HepG2 (cell line): Measurements from ENCODE around the gene HDGF.

ENCODE experiments used
- ASH2L ChIP-seq: fragments of 300-600, 200-600 bp; sonication (generic); IDR thresholded peaks from 2 replicates; pipeline ENCODE4 v1.7.0; 2017; ENCODE audit warnings: low read depth, mild to moderate bottlenecking, moderate library complexity, mixed read lengths, low read length; ENCODE audit not compliant: insufficient read length
- GABPB1 ChIP-seq: IDR thresholded peaks from 2 replicates; pipeline ENCODE4 v1.6.1; 2016; ENCODE audit warnings: mild to moderate bottlenecking, missing genetic modification reagents, moderate library complexity, missing compliant biosample characterization
- KLF13 ChIP-seq: sonication (generic); formaldehyde crosslinking; IDR thresholded peaks from 2 replicates; pipeline ENCODE4 v1.4.0; 2020; ENCODE audit warnings: mild to moderate bottlenecking, missing genetic modification reagents
- MAF1 ChIP-seq: sonication (generic); formaldehyde crosslinking; IDR thresholded peaks from 2 replicates; pipeline ENCODE4 v1.5.0; 2020; ENCODE audit warnings: missing genetic modification reagents, borderline replicate concordance
- PCBP1 ChIP-seq: fragments of 200-400 bp; formaldehyde crosslinking; IDR thresholded peaks from 2 replicates; pipeline ENCODE4 v1.6.1; 2017; ENCODE audit warnings: mild to moderate bottlenecking, low read depth, low read length, borderline replicate concordance
- SMAD3 ChIP-seq: sonication (generic); formaldehyde crosslinking; IDR thresholded peaks from 2 replicates; pipeline ENCODE4 v1.4.0; 2020; ENCODE audit warnings: missing genetic modification reagents
- SMC3 ChIP-seq: IDR thresholded peaks from 2 replicates; pipeline ENCODE4 v1.6.1; 2011; ENCODE audit warnings: low read length, improper control_type of control experiment
- SP1 ChIP-seq, 2 experiments: fragments of 450-650 bp in 1 of 2; sonication (generic) in 1 of 2; formaldehyde crosslinking in 1 of 2; IDR thresholded peaks; 2 replicates each; pipeline versions ENCODE4 v1.4.0 to v1.6.1; 2016 to 2020; ENCODE audit warnings: missing genetic modification reagents in 1 of 2
- YY1 ChIP-seq: IDR thresholded peaks from 2 replicates; pipeline ENCODE4 v1.6.1; 2011; ENCODE audit warnings: low read length, low read depth, moderate library complexity, mild to moderate bottlenecking; ENCODE audit not compliant: insufficient read depth, insufficient replicate concordance
- ZNF510 ChIP-seq: sonication (generic); formaldehyde crosslinking; IDR thresholded peaks from 2 replicates; pipeline ENCODE4 v1.4.0; 2020; ENCODE audit warnings: low read depth, mild to moderate bottlenecking, missing genetic modification reagents
- ZNF572 ChIP-seq: sonication (generic); formaldehyde crosslinking; IDR thresholded peaks from 2 replicates; pipeline ENCODE4 v1.5.1; 2020; ENCODE audit warnings: mild to moderate bottlenecking, missing genetic modification reagents
- TF ChIP-seq, protein P1 (sequence below): IDR thresholded peaks from 2 replicates; pipeline ENCODE4 v1.6.1; 2016; ENCODE audit warnings: mild to moderate bottlenecking

GRCh38 chr1:156755527-156755950 is 4.1 kb upstream of the HDGF start:
- TF ChIP-seq PCBP1 (no peak), MAF1 (CRISPR knock-in tag) (no peak), SMAD3 (CRISPR knock-in tag) (no peak), ZNF510 (CRISPR knock-in tag) (no peak), YY1 (no peak), GABPB1 (no peak), KLF13 (CRISPR knock-in tag) (no peak), SP1 (IDR thresholded peaks at IDR 0.05) (no peak), SP1 (CRISPR knock-in tag; IDR thresholded peaks at IDR 0.05) (no peak), ZNF572 (no peak), SMC3 (no peak), ASH2L (no peak)
- TF ChIP-seq, protein P1, sequence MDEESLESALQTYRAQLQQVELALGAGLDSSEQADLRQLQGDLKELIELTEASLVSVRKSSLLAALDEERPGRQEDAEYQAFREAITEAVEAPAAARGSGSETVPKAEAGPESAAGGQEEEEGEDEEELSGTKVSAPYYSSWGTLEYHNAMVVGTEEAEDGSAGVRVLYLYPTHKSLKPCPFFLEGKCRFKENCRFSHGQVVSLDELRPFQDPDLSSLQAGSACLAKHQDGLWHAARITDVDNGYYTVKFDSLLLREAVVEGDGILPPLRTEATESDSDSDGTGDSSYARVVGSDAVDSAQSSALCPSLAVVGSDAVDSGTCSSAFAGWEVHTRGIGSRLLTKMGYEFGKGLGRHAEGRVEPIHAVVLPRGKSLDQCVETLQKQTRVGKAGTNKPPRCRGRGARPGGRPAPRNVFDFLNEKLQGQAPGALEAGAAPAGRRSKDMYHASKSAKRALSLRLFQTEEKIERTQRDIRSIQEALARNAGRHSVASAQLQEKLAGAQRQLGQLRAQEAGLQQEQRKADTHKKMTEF (CRISPR knock-in tag), result no peak
